ENCODE data around the gene RAPGEF1. TPM values are rescaled to one million over a fixed set of nuclear protein-coding genes. Genes with fewer than 3 reads are reported as not detected.

Gene RAPGEF1
- total and polyA plus RNA-seq, 12 donors, result 14.5 to 136 (median 49.1) TPM

DNA sequence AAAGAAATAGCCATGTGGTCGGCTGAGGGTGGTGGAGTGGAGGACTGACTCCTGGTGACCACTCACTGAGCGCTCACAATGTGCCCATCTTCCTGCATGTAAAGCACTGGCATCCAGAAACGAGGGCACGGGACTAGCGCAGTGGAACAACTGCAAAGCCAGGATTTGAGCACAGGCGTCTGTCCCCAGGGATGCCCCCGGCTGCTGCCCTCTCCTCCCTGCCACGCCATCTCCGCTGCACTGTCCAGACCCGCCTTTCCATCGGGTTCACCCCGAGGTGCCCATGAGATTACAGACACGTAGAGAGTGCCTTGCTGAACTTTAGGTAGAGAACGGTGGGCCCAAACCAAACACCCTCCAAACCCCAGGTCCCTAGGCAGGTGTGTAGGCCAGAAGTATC lies 149.9 kb downstream of the RAPGEF1 start:
- H3K4me1 ChIP-seq (replicated peaks in 1 of 2), result no peaks in the 10 kb centered on the region
- H3K9me3 ChIP-seq (replicated peaks in 1 of 3), result no peaks in the 10 kb centered on the region
- no peak overlapping the region for H3K4me3 ChIP-seq
- no peak for DNase-seq
- intact Hi-C loops (cut with DNase I), result loop anchor here (2.0 to 10.0 kb wide), 2 partner anchors 151 to 225 kb away; partner anchors contain the start of gene RAPGEF1 (in 2 of the 2)
- 89 to 96% (median 93%) methylated on average over 13 to 14 of the region's 14 CpGs for WGBS, 4 donors
- peaks cover 0 to 41% of the 10 kb centered on the region in 2 donors for H3K36me3 ChIP-seq (replicated peaks in 1 of 2)
- no peaks in the 10 kb centered on the region for H3K27me3 ChIP-seq
- H3K27ac ChIP-seq, result no peak overlapping the region
- TF ChIP-seq, protein P1, sequence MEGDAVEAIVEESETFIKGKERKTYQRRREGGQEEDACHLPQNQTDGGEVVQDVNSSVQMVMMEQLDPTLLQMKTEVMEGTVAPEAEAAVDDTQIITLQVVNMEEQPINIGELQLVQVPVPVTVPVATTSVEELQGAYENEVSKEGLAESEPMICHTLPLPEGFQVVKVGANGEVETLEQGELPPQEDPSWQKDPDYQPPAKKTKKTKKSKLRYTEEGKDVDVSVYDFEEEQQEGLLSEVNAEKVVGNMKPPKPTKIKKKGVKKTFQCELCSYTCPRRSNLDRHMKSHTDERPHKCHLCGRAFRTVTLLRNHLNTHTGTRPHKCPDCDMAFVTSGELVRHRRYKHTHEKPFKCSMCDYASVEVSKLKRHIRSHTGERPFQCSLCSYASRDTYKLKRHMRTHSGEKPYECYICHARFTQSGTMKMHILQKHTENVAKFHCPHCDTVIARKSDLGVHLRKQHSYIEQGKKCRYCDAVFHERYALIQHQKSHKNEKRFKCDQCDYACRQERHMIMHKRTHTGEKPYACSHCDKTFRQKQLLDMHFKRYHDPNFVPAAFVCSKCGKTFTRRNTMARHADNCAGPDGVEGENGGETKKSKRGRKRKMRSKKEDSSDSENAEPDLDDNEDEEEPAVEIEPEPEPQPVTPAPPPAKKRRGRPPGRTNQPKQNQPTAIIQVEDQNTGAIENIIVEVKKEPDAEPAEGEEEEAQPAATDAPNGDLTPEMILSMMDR (IDR thresholded peaks at IDR 0.05), result no peak
- TF ChIP-seq POLR2A (IDR thresholded peaks at IDR 0.05), result no peak

DNA sequence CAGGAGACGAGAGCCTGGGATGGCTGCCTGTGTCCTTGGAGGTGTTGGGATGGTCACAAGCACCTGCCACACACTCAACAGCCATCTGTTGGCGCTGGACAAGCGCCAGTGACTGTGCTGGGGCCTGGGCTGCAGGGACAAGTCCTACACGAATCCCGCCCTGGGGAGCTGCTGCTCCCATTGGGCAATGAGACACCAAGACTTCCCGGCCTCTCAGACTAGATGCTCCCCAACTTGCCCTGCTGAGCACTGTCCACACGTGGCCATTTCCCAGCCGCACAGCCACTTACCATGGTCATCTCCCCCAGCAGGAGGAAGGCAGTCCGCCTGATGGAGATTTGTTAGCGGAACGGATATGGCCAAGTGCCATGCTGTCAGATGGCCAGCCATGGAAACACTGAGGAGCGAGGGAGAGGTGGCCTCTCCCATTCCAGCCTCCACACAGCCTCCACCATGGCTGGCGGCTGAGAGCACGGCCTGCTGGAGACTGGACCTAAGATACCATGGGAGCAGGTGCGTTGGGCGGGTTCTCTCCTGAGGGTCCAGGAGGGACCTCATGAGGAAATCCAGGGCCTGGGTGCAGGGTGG lies 150.7 kb downstream of the RAPGEF1 start:
- Histone ChIP-seq H3K4me1 (replicated peaks in 1 of 2) (no peaks in the 10 kb centered on the region), H3K27me3 (no peaks in the 10 kb centered on the region), H3K27ac (no peak overlapping the region), H3K9me3 (replicated peaks in 1 of 3) (no peaks in the 10 kb centered on the region), H3K4me3 (no peak overlapping the region), H3K36me3 (replicated peaks in 1 of 2) (peaks cover 0 to 41% of the 10 kb centered on the region in 2 donors)
- intact Hi-C loops (cut with DNase I), result loop anchor here in 1 of 2 donors (10.0 kb wide), 1 partner anchor 224 kb away; no protein-coding TSS in a partner anchor
- 86 to 95% (median 93%) methylated on average over 3 to 16 of the region's 16 CpGs for WGBS, 4 donors
- peak in 1 of 7 donors; percentile 14 for DNase-seq
- TF ChIP-seq POLR2A (IDR thresholded peaks at IDR 0.05), result no peak
- TF ChIP-seq, protein P1 (IDR thresholded peaks at IDR 0.05), result no peak

DNA sequence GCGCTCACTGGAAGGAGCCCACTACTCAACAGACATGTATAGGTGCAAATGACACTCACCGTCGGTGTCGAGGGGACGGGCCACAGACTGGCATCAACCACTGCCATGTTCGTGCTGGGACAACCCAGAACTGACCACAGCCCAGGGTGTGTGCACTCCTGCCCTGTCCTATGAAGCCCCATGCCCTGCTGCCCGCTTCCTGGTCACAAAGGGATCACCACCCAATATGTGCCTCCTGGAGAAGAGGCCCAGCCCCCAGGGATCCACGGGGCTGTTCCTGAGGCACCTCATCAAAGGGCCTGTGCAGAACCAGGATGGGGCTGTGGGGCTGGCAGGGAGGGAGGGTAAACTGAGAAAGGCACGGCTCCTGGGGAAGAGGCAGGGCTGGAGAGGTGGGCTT lies 151.5 kb downstream of the RAPGEF1 start:
- Histone ChIP-seq H3K27me3 (no peaks in the 10 kb centered on the region), H3K9me3 (replicated peaks in 1 of 3) (no peaks in the 10 kb centered on the region), H3K36me3 (replicated peaks in 1 of 2) (peaks cover 0 to 43% of the 10 kb centered on the region in 2 donors), H3K27ac (no peak overlapping the region), H3K4me3 (no peak overlapping the region), H3K4me1 (replicated peaks in 1 of 2) (no peaks in the 10 kb centered on the region)
- WGBS, 4 donors, result 95 to 100% (median 99%) methylated on average over 3 to 9 of the region's 9 CpGs
- no peak for DNase-seq
- intact Hi-C loops (cut with DNase I), result loop anchor here in 1 of 2 donors (10.0 kb wide), 1 partner anchor 224 kb away; no protein-coding TSS in a partner anchor
- TF ChIP-seq, protein P1 (IDR thresholded peaks at IDR 0.05), result no peak

DNA sequence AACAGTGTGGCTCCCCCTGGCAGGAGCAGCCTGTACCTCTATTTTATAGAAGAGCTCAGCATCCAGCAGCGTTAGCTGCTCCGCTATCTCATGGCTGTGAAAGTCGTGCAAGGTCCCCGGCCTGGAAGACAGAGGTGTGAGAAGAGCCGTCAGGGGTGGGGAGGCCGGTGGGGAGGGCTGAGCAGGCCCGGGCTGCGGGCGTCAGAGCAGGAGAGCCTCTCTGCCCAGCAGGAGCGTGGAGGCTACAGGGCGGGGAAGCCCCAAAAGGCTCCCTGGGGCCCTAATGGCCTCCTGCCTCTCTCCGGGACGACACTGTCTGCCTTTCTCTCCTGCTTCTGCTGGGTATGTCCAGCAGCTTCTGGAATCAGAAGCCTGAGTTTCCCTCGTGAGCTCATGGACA lies 152.0 kb downstream of the RAPGEF1 start:
- Histone ChIP-seq H3K4me1 (replicated peaks in 1 of 2) (no peaks in the 10 kb centered on the region), H3K27ac (no peak overlapping the region), H3K4me3 (no peak overlapping the region), H3K27me3 (no peaks in the 10 kb centered on the region), H3K9me3 (replicated peaks in 1 of 3) (no peaks in the 10 kb centered on the region), H3K36me3 (replicated peaks in 1 of 2) (peaks cover 0 to 47% of the 10 kb centered on the region in 2 donors)
- 90 to 98% (median 94%) methylated on average over 10 to 14 of the region's 14 CpGs for WGBS, 4 donors
- TF ChIP-seq, protein P1 (IDR thresholded peaks at IDR 0.05), result no peak
- no peak for TF ChIP-seq POLR2A (IDR thresholded peaks at IDR 0.05)
- intact Hi-C loops (cut with DNase I), result loop anchor here in 1 of 2 donors (10.0 kb wide), 1 partner anchor 223 kb away; no protein-coding TSS in a partner anchor
- no peak for DNase-seq
